Panc1 (cell line): ENCODE results near the gene MUC22. TPM values are rescaled to one million over a fixed set of nuclear protein-coding genes. Genes with fewer than 3 reads are reported as not detected.

ENCODE experiments used
- ATAC-seq: fragments of 200-7000 bp; cut with Tn5 transposase; 2 replicates; pipeline ENCODE4 v1.9.1; 2020; ENCODE audit warnings: mild to moderate bottlenecking, moderate library complexity
- BruUV-seq: library from RNA; stranded (reverse); fragments of 400-500 nt; replicated peaks from 2 replicates; lab custom pipeline; 2021; lab: Mats Ljungman, UMichigan
- CTCF ChIA-PET: fragments of 300-600 bp; sonication (Branson Sonifier 250); formaldehyde crosslinking; loops from one replicate; lab custom pipeline; 2022; ENCODE audit warnings: antibody characterized with exemption; lab: Charles Lee
- POLR2A ChIA-PET: fragments of 300-600 bp; sonication (Branson Sonifier 250); formaldehyde crosslinking; loops from one replicate; lab custom pipeline; 2022; ENCODE audit warnings: antibody characterized with exemption; lab: Charles Lee
- DNase-seq: peaks from one replicate; pipeline ENCODE4 v3.0.0-alpha.2; 2010; ENCODE audit warnings: low read depth, low spot score
- H3K27ac ChIP-seq: 2 replicates; pipeline ENCODE4 v1.5.1; 2011; ENCODE audit warnings: mild to moderate bottlenecking, low read length, inconsistent platforms
- H3K27me3 ChIP-seq: fragments of 200-500 bp; sonication (Bioruptor generic); 2 replicates; pipeline ENCODE4 v1.6.0; 2014; ENCODE audit warnings: low read length, inconsistent platforms; ENCODE audit not compliant: control insufficient read depth, insufficient read depth
- H3K36me3 ChIP-seq: fragments of 200-500 bp; sonication (Bioruptor generic); 2 replicates; pipeline ENCODE4 v1.5.1; 2014; ENCODE audit warnings: inconsistent platforms, mild to moderate bottlenecking, low read length, moderate library complexity; ENCODE audit not compliant: control insufficient read depth, insufficient read depth
- H3K4me1 ChIP-seq: 2 replicates; pipeline ENCODE4 v1.5.1; 2011; ENCODE audit warnings: inconsistent platforms, mild to moderate bottlenecking, low read length, moderate library complexity; ENCODE audit not compliant: control insufficient read depth, insufficient read depth
- H3K4me3 ChIP-seq, 2 experiments: 2 replicates each; pipeline ENCODE4 v1.5.1; 2011 to 2012; ENCODE audit warnings: low read depth in 2 of 2, low read length in 2 of 2, mild to moderate bottlenecking in 2 of 2, inconsistent platforms in 1 of 2, moderate library complexity in 1 of 2
- H3K9me3 ChIP-seq: fragments of 200-500 bp; sonication (Bioruptor generic); 2 replicates; pipeline ENCODE4 v1.5.1; 2014; ENCODE audit warnings: low read depth, mild to moderate bottlenecking, inconsistent platforms, low read length, moderate library complexity; ENCODE audit not compliant: control insufficient read depth, insufficient read depth
- POLR2AphosphoS5 ChIP-seq: IDR thresholded peaks from 2 replicates; pipeline ENCODE4 v1.6.1; 2012; ENCODE audit warnings: mild to moderate bottlenecking, low read depth, low read length, moderate library complexity
- REST ChIP-seq, 2 experiments: IDR thresholded peaks; 2 replicates each; pipeline ENCODE4 v1.6.1; 2011 to 2012; ENCODE audit warnings: low read depth in 2 of 2, control low read depth in 1 of 2, low read length in 1 of 2, mild to moderate bottlenecking in 1 of 2, moderate library complexity in 1 of 2; ENCODE audit not compliant: insufficient read depth in 1 of 2
- SIN3A ChIP-seq: IDR thresholded peaks from 2 replicates; pipeline ENCODE4 v1.6.1; 2012; ENCODE audit warnings: low read depth, mild to moderate bottlenecking, low read length, moderate library complexity, borderline replicate concordance; ENCODE audit not compliant: insufficient read depth
- TCF7L2 ChIP-seq: IDR thresholded peaks from 2 replicates; pipeline ENCODE4 v1.6.1; 2011; ENCODE audit warnings: mild to moderate bottlenecking, low read depth, low read length, inconsistent platforms
- in situ Hi-C: cut with HindIII; loops from 2 replicates; pipeline ENCODE4 v1.10.0; 2016; ENCODE audit warnings: low sequenced_read_pairs, low pct_unique_long_range_greater_than_20kb
- intact Hi-C: fragments of 100-400 bp; cut with micrococcal nuclease; formaldehyde crosslinking; loops from one replicate; pipeline ENCODE4 v1.10.0; 2022; ENCODE audit not compliant: unreplicated experiment
- total RNA-seq: library from RNA; stranded (reverse); gene quantifications from one replicate; pipeline ENCODE4 v1.2.1, GENCODE V29; 2021; ENCODE audit not compliant: unreplicated experiment
- TF ChIP-seq, protein P1 (sequence below): fragments of 450-650 bp; IDR thresholded peaks from 2 replicates; pipeline ENCODE4 v1.5.1; 2017; ENCODE audit warnings: mild to moderate bottlenecking

Gene MUC22
- total RNA-seq, 1 experiment from 2014 or later: not detected

DNA sequence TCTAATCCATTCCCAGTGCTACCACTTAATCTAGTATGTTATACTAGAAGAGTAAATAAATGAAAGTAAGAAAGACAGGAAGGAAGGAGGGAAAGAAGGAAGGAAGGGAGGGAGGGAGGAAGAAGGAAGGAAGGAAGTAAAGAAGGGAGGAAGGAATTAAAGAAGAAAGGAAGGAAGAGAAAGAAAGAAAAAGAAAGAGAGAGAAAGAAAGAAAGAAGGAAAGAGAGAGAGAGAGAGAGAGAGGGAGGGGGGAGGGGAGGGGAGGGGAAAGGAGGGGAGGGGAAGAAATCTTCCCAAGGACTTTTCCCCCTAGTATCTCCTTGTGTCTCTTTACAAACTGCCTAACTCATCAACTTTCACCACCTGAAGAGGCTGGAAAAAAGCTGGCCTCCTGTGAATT, 47.6 kb upstream of the MUC22 start:
- POLR2A ChIA-PET: no interaction called here
- peaks cover 2% of the 10 kb centered on the region; the same call in 1 of the 2 replicates for H3K27me3 ChIP-seq
- DNase-seq: no peak
- intact Hi-C loops (no loop called here), in situ Hi-C loops (no loop called here)
- H3K36me3 ChIP-seq: no peaks in the 10 kb centered on the region
- H3K4me1 ChIP-seq: no peaks in the 10 kb centered on the region
- no peaks in the 10 kb centered on the region for H3K9me3 ChIP-seq
- ATAC-seq: no peak
- CTCF ChIA-PET: interaction anchor here (0.8 kb wide), 1 partner anchor 117 kb away, joined by 3 read pairs; no protein-coding TSS in a partner anchor
- TF ChIP-seq REST (IDR thresholded peaks at IDR 0.05; ENCODE audit: insufficient read depth in 1 of 2, low read depth in 2 of 2, low read length in 1 of 2): no peak
- no peak for TF ChIP-seq TCF7L2
- TF ChIP-seq SIN3A: no peak
- TF ChIP-seq, protein P1, sequence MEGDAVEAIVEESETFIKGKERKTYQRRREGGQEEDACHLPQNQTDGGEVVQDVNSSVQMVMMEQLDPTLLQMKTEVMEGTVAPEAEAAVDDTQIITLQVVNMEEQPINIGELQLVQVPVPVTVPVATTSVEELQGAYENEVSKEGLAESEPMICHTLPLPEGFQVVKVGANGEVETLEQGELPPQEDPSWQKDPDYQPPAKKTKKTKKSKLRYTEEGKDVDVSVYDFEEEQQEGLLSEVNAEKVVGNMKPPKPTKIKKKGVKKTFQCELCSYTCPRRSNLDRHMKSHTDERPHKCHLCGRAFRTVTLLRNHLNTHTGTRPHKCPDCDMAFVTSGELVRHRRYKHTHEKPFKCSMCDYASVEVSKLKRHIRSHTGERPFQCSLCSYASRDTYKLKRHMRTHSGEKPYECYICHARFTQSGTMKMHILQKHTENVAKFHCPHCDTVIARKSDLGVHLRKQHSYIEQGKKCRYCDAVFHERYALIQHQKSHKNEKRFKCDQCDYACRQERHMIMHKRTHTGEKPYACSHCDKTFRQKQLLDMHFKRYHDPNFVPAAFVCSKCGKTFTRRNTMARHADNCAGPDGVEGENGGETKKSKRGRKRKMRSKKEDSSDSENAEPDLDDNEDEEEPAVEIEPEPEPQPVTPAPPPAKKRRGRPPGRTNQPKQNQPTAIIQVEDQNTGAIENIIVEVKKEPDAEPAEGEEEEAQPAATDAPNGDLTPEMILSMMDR: no peak
- no peak for TF ChIP-seq POLR2AphosphoS5
- BruUV-seq: no TSS peak
- H3K27ac ChIP-seq: no peak overlapping the region
- H3K4me3 ChIP-seq: no peak overlapping the region

GRCh38 chr6:30963641-30964040, 46.6 kb upstream of the MUC22 start:
- intact Hi-C loops: no loop called here
- H3K4me3 ChIP-seq: no peak overlapping the region
- DNase-seq (no peak), ATAC-seq (no peak)
- no peaks in the 10 kb centered on the region for H3K36me3 ChIP-seq
- ChIA-PET POLR2A (no interaction called here), CTCF (no interaction called here)
- H3K27ac ChIP-seq: no peak overlapping the region
- H3K9me3 ChIP-seq: no peaks in the 10 kb centered on the region
- no peaks in the 10 kb centered on the region for H3K27me3 ChIP-seq
- BruUV-seq: no TSS peak
- TF ChIP-seq TCF7L2 (no peak), POLR2AphosphoS5 (no peak), REST (IDR thresholded peaks at IDR 0.05; ENCODE audit: insufficient read depth in 1 of 2, low read depth in 2 of 2, low read length in 1 of 2) (no peak), SIN3A (no peak)
- TF ChIP-seq, protein P1: no peak
- in situ Hi-C loops: no loop called here
- H3K4me1 ChIP-seq: no peaks in the 10 kb centered on the region
